Stimulated activated naive B cell treated with anti-CD40 and anti-IgM and Interleukin-4, amounts not matched to agents 10 μg/mL and 1 μg/mL and 100 μg/mL, for 72 hours (primary cell): ENCODE data around the gene PRR23A.
"Not testable (repeated sequence)": the region's sequence is repeated elsewhere in the genome, so short reads cannot be mapped to it uniquely, and the experiment has no call there.

Experiments used
- ATAC-seq, 2 donors: fragments of 150-1000 bp; cut with Tn5 transposase; replicated peaks; 2 replicates each; pipeline ENCODE4 v1.10.0; 2021; ENCODE audit warnings: moderate library complexity in 1 of 2
- DNase-seq: peaks from one replicate; pipeline ENCODE4 v3.0.0; 2021
- H3K27ac Mint-ChIP-seq: one replicate; pipeline ENCODE4 v1.8.0; 2022; ENCODE audit warnings: mild to moderate bottlenecking, mixed read lengths
- H3K27me3 Mint-ChIP-seq, 2 donors: one replicate each; pipeline ENCODE4 v1.8.0; 2022; ENCODE audit warnings: mixed read lengths in 2 of 2
- H3K36me3 Mint-ChIP-seq, 2 donors: one replicate each; pipeline ENCODE4 v1.8.0; 2022; ENCODE audit warnings: mixed read lengths in 2 of 2, mild to moderate bottlenecking in 1 of 2
- H3K4me1 Mint-ChIP-seq, 2 donors: one replicate each; pipeline ENCODE4 v1.8.0; 2022; ENCODE audit warnings: mixed read lengths in 2 of 2, mild to moderate bottlenecking in 1 of 2
- H3K4me3 Mint-ChIP-seq, 2 donors: one replicate each; pipeline ENCODE4 v1.8.0; 2022; ENCODE audit warnings: mild to moderate bottlenecking in 2 of 2, mixed read lengths in 2 of 2, moderate library complexity in 1 of 2
- H3K9me3 Mint-ChIP-seq, 2 donors: one replicate each; pipeline ENCODE4 v1.8.0; 2022; ENCODE audit warnings: mixed read lengths in 2 of 2, mild to moderate bottlenecking in 1 of 2

PRR23A gene

GRCh38 chr3:139006051-139006716 is at the start of gene PRR23A:
Gene PRR23A (minus strand): TSS chr3:139006268. CDS start chr3:139006268, 0 bp downstream.
- Mint-ChIP-seq H3K9me3 (peaks cover 16 to 24% of the 10 kb centered on the region in 2 donors), H3K4me1 (no peaks in the 10 kb centered on the region), H3K4me3 (no peak within 1 kb of the TSS), H3K36me3 (peaks cover 0 to 4% of the 10 kb centered on the region in 2 donors), H3K27me3 (peaks cover 0 to 4% of the 10 kb centered on the region in 2 donors), H3K27ac (no peak within 1 kb of the TSS)
- no peak for DNase-seq
- no peak for ATAC-seq

GRCh38 chr3:139052802-139053600 is 46.9 kb upstream of the PRR23A start:
- Mint-ChIP-seq H3K27ac (no peak overlapping the region), H3K4me3 (no peak overlapping the region), H3K27me3 (no peaks in the 10 kb centered on the region), H3K9me3 (peaks cover 15 to 22% of the 10 kb centered on the region in 2 donors), H3K4me1 (no peaks in the 10 kb centered on the region), H3K36me3 (peaks cover 2 to 3% of the 10 kb centered on the region in 2 donors)
- ATAC-seq: no peak
- DNase-seq: no peak

- no peaks in the 10 kb centered on the region for H3K4me1 Mint-ChIP-seq
- no peak within 1 kb of the TSS for H3K27ac Mint-ChIP-seq
- H3K9me3 Mint-ChIP-seq: peaks cover 0 to 11% of the 10 kb centered on the region in 2 donors
- peaks cover 0 to 4% of the 10 kb centered on the region in 2 donors for H3K27me3 Mint-ChIP-seq
- no peaks in the 10 kb centered on the region for H3K36me3 Mint-ChIP-seq
- DNase-seq (no peak), ATAC-seq (no peak)
- H3K4me3 Mint-ChIP-seq: no peak within 1 kb of the TSS
These were observed 38.5 kb upstream of the PRR23A start, which contains the start of gene PRR23C for GRCh38 chr3:139044366-139045210. Gene PRR23C (minus strand): TSS chr3:139044892. CDS start chr3:139044620, 272 bp downstream.

- ATAC-seq (no peak), DNase-seq (no peak)
- peaks cover 0 to 8% of the 10 kb centered on the region in 2 donors for H3K9me3 Mint-ChIP-seq
- peaks cover 0 to 4% of the 10 kb centered on the region in 2 donors for H3K27me3 Mint-ChIP-seq
- H3K36me3 Mint-ChIP-seq: no peaks in the 10 kb centered on the region
- no peaks in the 10 kb centered on the region for H3K4me1 Mint-ChIP-seq
- no peak overlapping the region for H3K27ac Mint-ChIP-seq
- no peak overlapping the region for H3K4me3 Mint-ChIP-seq
These were observed 37.7 kb upstream of the PRR23A start for GRCh38 chr3:139043554-139044365.

GRCh38 chr3:139037478-139037877 is 31.4 kb upstream of the PRR23A start:
- Mint-ChIP-seq H3K27me3 (peaks cover 3 to 10% of the 10 kb centered on the region in 2 donors), H3K4me1 (no peaks in the 10 kb centered on the region), H3K27ac (no peak overlapping the region), H3K9me3 (peaks cover 0 to 3% of the 10 kb centered on the region in 2 donors), H3K4me3 (no peak overlapping the region), H3K36me3 (no peaks in the 10 kb centered on the region)
- no peak for ATAC-seq
- no peak for DNase-seq

- ATAC-seq: no peak
- Mint-ChIP-seq H3K36me3 (no peaks in the 10 kb centered on the region), H3K27me3 (peaks cover under 1 to 6% of the 10 kb centered on the region in 2 donors), H3K4me1 (no peaks in the 10 kb centered on the region), H3K4me3 (no peak overlapping the region), H3K9me3 (peaks cover 12 to 18% of the 10 kb centered on the region in 2 donors), H3K27ac (no peak overlapping the region)
- no peak for DNase-seq
These were observed 26.4 kb upstream of the PRR23A start for GRCh38 chr3:139032326-139033002.

GRCh38 chr3:139030576-139030975 is 24.5 kb upstream of the PRR23A start:
- not testable (repeated sequence) for ATAC-seq, H3K27me3 Mint-ChIP-seq, H3K4me3 Mint-ChIP-seq, H3K36me3 Mint-ChIP-seq, H3K27ac Mint-ChIP-seq, DNase-seq, H3K4me1 Mint-ChIP-seq
- peaks cover 12 to 18% of the 10 kb centered on the region in 2 donors for H3K9me3 Mint-ChIP-seq

GRCh38 chr3:139024968-139025367 is 18.9 kb upstream of the PRR23A start:
- H3K4me3 Mint-ChIP-seq: no peak overlapping the region
- H3K9me3 Mint-ChIP-seq: peaks cover 4 to 7% of the 10 kb centered on the region in 2 donors
- H3K27me3 Mint-ChIP-seq: no peaks in the 10 kb centered on the region
- ATAC-seq: no peak
- no peak for DNase-seq
- no peak overlapping the region for H3K27ac Mint-ChIP-seq
- no peaks in the 10 kb centered on the region for H3K4me1 Mint-ChIP-seq
- H3K36me3 Mint-ChIP-seq: no peaks in the 10 kb centered on the region

GRCh38 chr3:139020868-139021234 is 14.8 kb upstream of the PRR23A start, which contains the start of gene PRR23B:
Gene PRR23B (minus strand): TSS chr3:139020926. CDS start chr3:139020661, 265 bp downstream.
- no peak within 1 kb of the TSS for H3K4me3 Mint-ChIP-seq
- no peaks in the 10 kb centered on the region for H3K4me1 Mint-ChIP-seq
- H3K36me3 Mint-ChIP-seq: peaks cover 3% of the 10 kb centered on the region in 2 donors
- no peak for ATAC-seq
- H3K27ac Mint-ChIP-seq: no peak within 1 kb of the TSS
- no peak for DNase-seq
- peaks cover 7 to 9% of the 10 kb centered on the region in 2 donors for H3K27me3 Mint-ChIP-seq
- peaks cover 7% of the 10 kb centered on the region in 2 donors for H3K9me3 Mint-ChIP-seq

- no peak for DNase-seq
- Mint-ChIP-seq H3K36me3 (peaks cover 3% of the 10 kb centered on the region in 2 donors), H3K9me3 (peaks cover 7% of the 10 kb centered on the region in 2 donors), H3K27me3 (peaks cover 7 to 9% of the 10 kb centered on the region in 2 donors), H3K27ac (no peak overlapping the region), H3K4me3 (no peak overlapping the region), H3K4me1 (no peaks in the 10 kb centered on the region)
- ATAC-seq: no peak
These were observed 14.2 kb upstream of the PRR23A start for GRCh38 chr3:139020036-139020867.

- H3K4me3 Mint-ChIP-seq: no peak overlapping the region
- no peak for DNase-seq
These were observed 10.5 kb upstream of the PRR23A start for GRCh38 chr3:139016430-139017048.

More at GRCh38 chr3:139016430-139017048, 10.5 kb upstream of the PRR23A start:
- H3K27ac Mint-ChIP-seq: no peak overlapping the region
- H3K36me3 Mint-ChIP-seq: peaks cover 3% of the 10 kb centered on the region in 2 donors
- H3K27me3 Mint-ChIP-seq: peaks cover 7 to 9% of the 10 kb centered on the region in 2 donors
- H3K9me3 Mint-ChIP-seq: peaks cover 8 to 11% of the 10 kb centered on the region in 2 donors
- ATAC-seq: no peak
- no peaks in the 10 kb centered on the region for H3K4me1 Mint-ChIP-seq
